ENCODE data around the gene NPY2R.
A peak's percentile ranks its signal among the peaks of the same experiment; 100 is the strongest.

Gene NPY2R, protein sequence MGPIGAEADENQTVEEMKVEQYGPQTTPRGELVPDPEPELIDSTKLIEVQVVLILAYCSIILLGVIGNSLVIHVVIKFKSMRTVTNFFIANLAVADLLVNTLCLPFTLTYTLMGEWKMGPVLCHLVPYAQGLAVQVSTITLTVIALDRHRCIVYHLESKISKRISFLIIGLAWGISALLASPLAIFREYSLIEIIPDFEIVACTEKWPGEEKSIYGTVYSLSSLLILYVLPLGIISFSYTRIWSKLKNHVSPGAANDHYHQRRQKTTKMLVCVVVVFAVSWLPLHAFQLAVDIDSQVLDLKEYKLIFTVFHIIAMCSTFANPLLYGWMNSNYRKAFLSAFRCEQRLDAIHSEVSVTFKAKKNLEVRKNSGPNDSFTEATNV

DNA sequence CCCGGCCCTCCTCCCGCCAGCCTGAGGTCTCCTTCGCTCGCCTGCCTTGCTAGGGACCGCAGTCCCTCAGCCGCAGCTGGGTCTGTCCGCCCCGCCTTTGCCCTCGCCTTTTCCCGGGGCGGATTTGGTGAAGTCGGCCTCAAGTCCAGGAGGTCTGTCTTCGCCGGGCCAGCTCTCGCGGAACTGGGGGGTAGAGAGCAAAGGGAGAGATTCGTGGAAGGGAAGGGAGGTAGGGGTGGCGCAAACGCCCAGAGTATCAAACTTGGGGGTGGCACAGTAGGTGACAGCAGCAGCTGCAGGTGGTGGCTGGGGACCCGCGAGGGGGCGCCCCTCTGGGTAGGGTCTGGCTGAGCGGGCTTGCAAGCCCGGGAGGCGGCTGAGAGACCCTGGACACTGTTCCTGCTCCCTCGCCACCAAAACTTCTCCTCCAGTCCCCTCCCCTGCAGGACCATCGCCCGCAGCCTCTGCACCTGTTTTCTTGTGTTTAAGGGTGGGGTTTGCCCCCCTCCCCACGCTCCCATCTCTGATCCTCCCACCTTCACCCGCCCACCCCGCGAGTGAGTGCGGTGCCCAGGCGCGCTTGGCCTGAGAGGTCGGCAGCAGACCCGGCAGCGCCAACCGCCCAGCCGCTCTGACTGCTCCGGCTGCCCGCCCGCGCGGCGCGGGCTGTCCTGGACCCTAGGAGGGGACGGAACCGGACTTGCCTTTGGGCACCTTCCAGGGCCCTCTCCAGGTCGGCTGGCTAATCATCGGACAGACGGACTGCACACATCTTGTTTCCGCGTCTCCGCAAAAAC is at the start of gene NPY2R:
Gene NPY2R, plus strand, starts transcription at position 379 of the 797 bp plus-strand sequence. CDS start 5,304 bp downstream, outside the sequence.
- DNase-seq (ENCODE audit: low spot score) = peak; percentile 4

DNA sequence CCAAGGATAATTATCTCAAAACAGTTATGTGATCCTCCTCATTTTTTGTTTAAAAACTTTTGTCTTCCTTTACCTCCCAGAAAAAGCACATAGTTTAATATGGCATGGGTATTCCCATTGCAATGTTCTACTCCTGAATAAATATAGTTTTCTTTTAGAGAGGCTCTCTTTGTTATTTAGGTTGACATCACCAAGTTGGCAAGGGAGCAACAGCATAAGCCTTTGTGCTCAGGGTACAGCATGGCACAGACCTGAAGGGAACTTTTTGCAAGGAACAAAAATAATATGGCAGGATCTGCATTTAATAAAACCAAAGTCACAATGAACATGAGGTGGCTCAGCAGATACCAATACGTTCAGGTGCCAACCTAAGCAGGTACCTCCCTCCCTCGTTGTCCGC is 47.1 kb upstream of the NPY2R start:
- DNase-seq (ENCODE audit: low spot score) = no peak

DNA sequence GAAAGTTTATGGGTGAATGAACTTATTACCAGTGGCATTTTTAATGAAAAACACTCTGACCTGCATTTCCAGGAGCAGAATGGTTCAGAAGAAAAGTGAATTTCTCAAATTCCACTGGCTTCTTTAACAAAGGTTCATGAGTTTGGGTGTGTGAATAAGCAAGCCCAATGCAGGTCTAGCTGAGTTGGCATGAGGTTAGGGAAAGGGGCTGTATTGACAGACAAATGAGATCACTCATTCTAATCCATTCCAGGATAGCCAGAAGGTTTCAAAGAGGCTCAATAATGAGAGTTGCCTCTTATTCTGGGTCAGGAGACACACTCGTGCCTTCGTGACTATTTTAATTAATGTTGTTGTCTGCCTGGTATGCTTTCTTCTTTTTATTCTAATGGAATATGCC is 43.7 kb upstream of the NPY2R start:
- DNase-seq (ENCODE audit: low spot score) = no peak

DNA sequence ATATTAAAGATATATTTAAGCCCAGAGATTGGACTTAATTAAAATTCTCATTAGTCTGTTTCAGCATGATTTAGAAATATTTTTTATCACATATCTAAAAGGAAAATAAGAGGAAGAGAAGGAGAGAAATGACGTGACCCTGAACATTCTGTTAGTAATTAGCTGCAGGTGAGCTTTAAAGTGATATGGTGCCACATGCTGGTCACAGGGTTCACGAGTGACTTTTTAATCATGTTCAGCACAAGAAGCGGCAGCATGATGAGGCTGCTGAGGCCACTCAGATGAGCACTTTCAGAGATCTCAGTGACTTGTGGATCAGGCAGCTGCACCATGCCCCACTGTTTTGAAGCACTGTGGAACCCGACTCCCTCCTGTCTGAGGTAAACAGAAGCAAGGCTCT is 37.9 kb upstream of the NPY2R start:
- no peak for DNase-seq (ENCODE audit: low spot score)

DNA sequence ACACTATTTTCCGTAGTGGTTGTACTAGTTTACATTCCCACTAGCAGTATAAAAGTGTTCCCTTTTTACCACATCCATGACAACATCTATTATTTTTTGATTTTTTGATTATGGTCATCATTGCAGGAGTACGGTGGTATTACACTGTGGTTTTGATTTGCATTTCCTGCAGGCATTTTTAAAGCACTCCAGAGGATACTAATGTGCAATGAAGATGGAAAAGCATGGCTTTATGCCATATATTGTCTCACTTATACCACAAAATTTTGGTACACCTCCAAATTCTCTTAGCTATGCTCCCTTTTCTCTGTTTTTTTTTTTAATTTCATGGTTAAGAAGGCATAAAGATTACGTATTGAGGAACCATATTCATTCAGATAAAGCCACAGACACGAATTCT is 35.1 kb upstream of the NPY2R start:
- DNase-seq (ENCODE audit: low spot score) = no peak

DNA sequence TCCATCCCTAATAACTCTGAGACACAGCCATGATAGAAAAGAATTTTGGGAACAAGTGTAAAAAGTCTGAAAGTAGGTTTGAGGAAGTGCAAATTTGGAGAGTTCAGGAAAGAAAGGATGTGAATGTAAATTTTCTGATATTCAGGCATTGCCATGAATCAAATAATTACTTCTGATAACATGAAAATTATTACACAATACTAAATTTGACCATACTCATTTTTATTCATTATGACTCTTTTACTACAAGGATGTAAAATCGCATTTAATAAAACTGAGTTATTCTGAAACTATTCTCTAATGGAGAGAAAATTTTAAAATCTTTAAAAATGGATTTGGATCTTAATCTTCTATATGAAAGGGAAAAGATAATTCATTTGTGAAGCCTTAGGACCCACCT is 33.8 kb upstream of the NPY2R start:
- DNase-seq (ENCODE audit: low spot score) = no peak

DNA sequence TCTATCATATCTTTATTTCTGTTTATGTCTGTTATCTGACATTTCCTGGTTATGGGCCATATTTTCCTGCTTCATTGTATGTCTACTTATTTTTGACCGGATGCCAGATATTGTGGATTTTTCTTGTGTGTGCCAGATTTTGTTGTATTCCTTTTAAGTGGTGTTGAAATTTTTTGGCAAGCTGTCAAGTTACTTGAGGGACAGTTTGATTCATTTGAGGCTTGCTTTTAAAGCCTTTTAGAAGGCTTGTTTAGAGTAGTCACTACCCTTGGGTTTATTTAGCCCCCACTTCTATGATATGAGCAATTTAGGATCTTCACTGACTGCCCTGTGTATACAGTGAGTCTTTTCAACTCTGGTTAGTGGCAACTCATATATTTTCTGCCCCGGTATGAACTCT is 29.2 kb upstream of the NPY2R start:
- DNase-seq (ENCODE audit: low spot score) = no peak

DNA sequence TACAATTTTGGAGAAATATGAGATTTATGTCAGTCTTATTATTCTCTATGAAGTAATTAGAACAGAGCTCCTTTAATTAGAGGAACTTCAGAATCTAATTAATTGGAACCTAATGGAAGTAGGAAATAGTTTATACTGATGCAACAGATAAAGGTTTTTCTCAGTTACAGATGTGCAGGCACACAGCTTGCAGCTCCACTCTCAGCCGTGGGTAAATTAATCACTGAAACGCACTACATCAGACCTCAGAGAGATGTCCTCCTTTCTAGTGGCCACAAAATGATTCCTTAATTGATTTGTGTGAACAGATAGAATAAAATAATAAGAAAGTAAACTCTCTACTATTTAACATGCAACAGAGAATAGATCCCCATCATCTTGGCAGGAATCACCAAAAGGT is 21.5 kb upstream of the NPY2R start:
- DNase-seq (ENCODE audit: low spot score) = no peak

DNA sequence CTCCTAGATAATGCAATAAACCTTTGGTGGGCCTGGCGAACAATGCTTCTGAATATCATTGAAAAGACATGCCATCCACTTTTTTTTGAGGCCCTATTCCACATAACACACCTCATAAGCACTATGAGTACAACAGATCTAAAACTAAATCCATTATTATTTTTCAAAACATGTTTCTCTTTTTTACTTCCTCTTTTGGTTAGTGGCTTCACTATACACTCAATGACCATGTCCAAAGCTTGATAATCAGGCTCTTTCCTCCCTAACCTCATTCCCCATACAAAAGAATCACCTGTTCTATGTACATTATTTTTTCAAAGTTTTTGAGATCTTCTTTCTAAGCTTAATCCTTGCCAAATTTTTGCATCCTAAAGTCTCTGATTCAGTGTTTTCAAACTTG is 20.4 kb upstream of the NPY2R start:
- no peak for DNase-seq (ENCODE audit: low spot score)

DNA sequence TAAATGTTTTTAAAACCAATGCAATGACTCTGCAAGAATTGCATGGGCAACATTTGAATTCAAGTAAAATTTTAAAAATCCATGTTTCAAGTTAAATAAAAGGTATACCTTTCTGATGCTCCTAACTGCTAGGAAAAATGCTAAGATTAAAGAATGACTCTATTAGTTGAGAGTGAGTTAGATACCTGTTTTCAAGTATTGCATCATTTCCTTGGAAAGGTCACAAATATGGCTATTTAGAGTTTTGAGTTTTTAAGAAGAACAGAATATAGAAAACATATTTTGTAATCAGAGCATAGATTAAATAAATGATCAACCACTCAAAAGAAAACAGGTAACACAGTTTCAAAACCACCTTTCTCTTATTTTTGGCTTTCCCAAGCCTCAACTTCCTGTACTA is 18.3 kb upstream of the NPY2R start:
- DNase-seq (ENCODE audit: low spot score) = no peak

DNA sequence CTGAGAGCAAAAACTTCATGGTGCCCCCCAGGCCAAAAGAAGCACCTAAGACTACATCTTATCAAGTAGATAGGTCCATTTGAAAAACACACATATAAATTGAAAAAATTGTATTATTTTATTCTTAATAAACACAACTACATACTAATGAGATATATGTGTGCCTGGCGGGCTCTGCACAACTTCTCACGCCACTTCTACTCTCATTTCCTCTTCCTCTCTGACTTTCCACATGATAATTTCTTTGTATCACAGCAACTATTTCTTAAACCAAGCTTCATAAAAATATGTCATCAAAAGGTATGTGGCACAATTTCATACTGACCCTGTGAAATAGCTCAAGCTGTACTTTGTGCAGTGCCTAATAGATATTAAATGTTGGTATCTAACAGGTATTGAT is 10.7 kb upstream of the NPY2R start:
- no peak for DNase-seq (ENCODE audit: low spot score)

DNA sequence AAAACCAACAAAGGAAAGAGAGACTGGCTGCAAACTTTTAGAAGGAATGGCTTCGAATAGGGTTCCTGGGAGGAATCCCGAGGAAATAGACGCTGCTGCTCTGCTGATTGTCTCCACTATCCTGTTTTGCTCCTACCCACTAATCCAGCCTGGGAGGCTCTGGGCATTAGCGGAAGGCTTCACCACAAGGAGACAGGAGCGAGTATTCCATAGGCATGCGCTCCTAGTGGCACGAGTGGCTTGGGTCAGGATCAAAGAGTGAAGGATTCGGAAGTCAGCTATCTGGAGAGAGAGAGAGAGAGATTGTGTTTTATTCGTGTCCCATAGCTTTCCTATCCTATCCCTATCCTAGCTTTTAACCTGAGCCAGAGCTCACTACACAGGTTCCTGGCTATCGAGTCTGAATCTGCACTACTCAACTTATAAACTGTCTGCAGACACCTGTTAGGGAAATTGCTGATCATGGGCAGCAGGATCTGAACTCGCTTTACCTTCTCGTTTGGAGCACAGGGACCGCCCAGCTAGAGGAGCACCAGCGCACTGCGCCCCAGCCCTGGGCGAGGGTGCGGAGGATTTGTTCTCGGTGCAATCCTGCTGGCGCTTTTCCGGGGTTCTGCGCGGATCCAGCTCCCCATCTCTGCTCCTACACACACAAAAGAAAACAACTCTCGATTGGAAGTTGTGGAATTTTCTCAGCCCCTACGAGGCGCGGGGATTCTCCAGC is 740 bp upstream of the NPY2R start:
- DNase-seq (ENCODE audit: low spot score) = peak; percentile 13

DNA sequence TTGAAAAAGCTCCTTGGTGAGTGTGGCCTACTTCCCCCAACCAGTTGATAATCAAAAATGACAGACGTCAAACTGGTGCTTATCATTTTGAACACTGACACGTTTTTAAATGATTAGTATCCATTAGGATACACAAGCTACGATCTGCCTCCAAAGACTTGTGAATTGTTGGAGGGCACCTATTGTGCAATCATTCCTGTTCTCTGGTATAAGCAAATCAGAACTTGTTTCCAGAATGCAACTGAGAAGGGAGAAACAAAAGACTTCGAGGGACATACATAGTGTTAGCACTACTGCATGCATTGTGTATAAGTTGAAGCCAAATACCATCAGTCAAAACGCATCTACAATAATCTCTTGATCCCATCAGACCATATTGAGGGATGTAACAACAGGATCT is 11.6 kb downstream of the NPY2R start:
- DNase-seq (ENCODE audit: low spot score) = no peak

DNA sequence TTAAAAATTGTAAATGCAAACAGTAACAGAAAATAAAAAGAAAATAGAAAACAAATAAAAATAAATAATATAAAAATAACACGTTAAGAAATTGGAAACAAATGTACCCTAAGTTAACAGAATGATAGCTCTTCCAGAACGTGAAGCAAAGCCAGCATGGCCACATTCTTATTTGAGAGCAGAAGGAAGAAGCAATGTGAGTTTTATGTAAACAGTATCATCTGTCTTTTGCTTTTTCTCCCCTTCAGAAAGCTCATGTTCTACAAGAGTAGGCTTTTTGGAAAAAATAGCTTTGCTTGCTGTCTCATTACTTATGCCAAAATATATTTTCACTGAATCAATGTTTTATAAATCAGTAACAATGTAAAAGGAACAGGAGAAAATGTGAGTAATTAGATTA is 18.7 kb downstream of the NPY2R start:
- DNase-seq (ENCODE audit: low spot score) = no peak

DNA sequence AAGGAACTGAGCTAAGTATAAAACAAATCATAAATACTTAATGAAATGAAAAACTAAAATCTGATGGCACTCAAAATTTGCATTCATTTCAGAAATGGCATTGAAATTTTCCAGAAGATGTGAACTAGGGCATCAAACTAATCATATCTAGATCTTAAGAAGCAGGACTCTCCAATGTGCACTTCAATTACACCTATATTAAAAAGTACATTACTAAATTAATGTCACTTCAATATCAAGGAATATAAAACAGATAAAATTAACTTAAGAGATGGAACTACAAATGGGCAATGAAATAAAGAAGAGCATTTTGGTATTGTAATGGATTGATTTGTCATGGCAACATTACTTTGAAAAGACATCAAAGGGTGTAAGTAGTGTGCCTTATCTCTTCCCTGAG is 20.3 kb downstream of the NPY2R start:
- DNase-seq (ENCODE audit: low spot score) = no peak

DNA sequence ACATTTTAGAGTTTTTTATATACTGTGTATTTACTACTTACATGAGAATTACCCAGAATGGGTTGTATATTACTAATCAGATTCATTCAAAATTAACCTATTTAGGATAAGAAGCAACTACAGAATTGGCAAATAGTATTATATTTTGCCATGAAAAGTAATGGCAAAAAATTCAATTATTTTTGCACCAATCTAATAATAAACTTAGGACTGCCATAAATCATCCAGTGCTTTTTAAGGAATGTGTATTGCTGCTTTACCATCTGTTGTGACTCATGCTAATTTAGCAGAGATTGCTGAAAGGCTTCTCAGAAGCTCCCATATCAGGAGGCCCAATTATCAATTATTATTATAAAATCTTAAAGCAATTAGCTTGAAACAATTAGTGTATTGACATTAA is 24.0 kb downstream of the NPY2R start:
- no peak for DNase-seq (ENCODE audit: low spot score)

DNA sequence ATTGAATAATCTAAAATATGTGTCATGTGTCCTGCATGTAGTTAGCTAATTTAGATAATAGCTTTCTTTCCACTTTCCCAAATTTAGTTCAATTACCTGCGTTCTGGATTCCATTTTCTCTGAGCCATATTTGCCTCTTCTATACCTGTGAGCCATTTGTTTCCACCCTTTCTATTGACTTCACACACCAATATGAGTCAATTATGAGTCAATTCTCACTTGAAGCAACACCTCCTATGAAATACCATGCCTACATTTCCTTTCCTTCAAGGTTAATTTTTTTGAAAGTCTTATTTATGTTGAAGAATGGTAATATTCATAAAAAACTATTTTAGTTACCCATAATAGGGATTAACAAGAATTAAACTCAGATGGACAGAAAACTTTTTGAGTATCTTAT is 25.8 kb downstream of the NPY2R start:
- DNase-seq (ENCODE audit: low spot score) = no peak

DNA sequence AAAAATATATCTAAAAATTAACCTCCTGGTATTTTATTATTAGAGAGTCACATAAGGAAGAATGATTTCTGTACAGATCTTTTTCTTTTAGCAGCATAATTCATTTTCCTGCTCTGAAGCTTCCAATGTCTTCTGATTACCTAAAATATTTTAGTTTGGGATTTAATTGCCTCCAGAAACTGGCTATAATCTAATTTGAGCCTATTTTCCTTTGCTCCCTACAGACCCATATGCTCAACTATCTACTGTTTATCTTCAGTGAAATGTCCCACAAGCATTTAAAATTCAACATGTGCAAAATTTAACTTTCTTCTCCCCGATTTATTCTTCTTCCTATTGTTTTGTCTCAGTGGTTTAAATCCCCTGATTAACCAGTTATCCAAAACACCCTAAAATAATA is 29.1 kb downstream of the NPY2R start:
- DNase-seq (ENCODE audit: low spot score) = no peak

DNA sequence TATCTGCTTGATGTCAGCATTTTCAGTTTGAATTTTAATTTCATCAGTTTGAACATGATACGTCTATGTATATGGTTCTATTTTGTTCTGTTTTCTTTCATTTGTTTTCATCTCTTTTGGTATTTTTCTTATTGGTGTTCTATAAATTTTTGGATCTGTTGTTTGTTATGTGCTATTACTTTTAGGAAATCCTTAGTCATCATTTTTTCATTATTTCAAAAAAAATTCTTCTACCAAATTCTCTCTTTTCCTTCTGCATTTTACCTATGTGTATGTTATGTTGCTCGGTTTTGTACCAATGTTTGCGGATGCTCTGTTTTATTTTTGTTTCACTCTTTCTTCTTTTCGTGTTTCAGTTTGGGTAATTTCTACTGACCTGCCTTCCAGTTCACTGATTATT is 32.8 kb downstream of the NPY2R start:
- DNase-seq (ENCODE audit: low spot score) = no peak

DNA sequence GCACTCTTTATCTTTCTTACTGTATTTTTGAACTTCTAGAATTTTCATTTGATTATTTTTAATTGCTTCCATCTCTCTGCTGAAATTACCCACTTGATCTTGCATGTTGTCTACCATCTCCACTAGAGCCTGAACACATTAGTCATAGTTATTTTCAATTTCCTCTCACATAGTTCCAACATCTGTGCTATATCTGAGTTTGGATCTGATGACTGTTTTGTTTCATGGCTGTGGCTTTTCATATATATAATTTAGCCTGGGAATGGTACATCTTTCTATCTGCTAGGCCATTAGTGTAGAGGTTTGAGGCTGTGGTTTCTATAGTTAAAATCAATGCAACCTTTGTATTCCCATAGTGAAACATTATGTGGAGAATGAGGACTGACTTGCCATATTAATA is 33.2 kb downstream of the NPY2R start:
- DNase-seq (ENCODE audit: low spot score) = no peak

DNA sequence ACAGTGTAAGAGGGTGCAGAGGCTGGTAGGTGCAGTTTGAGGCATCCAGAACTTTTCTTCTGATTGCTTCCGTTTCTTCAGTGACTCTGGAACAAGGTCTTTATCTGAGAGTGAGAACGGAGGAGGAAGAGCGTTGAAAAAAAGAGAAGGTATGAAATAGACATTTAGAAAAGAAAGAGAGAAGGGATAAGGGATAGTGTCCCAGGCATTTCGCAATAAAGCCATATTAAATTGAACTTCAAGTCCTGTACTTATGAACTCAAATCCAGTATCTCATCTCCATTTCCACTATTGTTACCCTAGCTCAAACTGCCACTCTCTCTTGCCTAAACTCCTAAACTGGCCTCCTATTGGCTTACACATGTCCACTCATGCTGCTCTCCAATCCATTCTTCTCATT is 36.7 kb downstream of the NPY2R start:
- no peak for DNase-seq (ENCODE audit: low spot score)

DNA sequence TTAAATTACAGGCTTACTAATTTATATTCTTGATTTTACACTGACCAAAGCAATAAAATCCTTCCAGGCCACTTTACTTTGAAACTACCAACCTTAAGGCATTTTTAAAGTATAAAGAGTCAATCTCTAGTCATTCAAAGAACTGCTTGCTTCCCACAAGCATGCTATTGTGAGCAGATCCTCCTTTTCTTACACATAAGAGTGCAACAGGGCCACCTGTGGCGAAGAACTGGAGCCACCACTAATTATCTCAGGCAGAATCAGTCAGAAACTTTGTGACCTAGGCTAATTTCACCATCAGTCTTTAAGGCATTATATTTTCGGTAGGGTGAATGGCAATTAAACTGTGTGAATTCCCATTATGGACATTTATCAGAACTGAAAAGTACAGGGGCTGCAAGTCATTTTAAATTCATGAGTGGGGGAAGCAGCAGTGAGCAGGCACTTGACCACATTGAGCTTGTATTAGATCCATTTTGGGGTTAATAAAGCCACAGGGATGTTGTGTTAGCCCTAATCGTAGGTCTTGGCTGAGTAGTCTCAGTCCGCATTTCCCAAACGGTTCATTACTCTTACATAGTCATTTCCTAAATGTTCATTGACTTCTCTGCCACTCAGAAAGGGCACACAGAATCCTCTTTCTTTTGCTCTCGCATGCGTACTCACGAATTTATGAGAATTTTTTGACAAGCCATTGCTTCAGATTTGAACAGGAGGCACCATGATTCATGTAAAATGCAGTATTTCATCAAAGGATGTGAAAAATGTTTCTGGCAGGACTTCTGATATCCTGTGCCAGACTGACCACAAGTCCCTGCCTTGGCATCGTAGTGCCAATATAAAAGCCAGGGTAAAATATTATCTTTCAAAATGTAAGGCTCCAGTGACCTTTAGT is 39.8 kb downstream of the NPY2R start:
- DNase-seq (ENCODE audit: low spot score) = no peak
